GM23248 (cell line): ENCODE measurements around the gene TBKBP1.

Source experiments
- EZH2 ChIP-seq: fragments of 200-600 bp; sonication (generic); IDR thresholded peaks from 2 replicates; pipeline ENCODE4 v1.6.1; 2018; ENCODE audit warnings: antibody characterized with exemption, mild to moderate bottlenecking; ENCODE audit not compliant: insufficient read depth, poor library complexity, severe bottlenecking
- EZH2phosphoT487 ChIP-seq: fragments of 200-600 bp; sonication (generic); IDR thresholded peaks from 2 replicates; pipeline ENCODE4 v1.6.1; 2018; ENCODE audit warnings: antibody characterized with exemption, moderate library complexity, mild to moderate bottlenecking, low read depth; ENCODE audit not compliant: insufficient read depth

- TF ChIP-seq EZH2 (no peak), EZH2phosphoT487 (no peak)
These were observed 9.3 kb upstream of the TBKBP1 start for GRCh38 chr17:47684535-47685193.
